ENCODE data around the gene KCNG2. TPM values are rescaled to one million over a fixed set of nuclear protein-coding genes. Genes with fewer than 3 reads are reported as not detected.

KCNG2 gene
- total RNA-seq, 1 donor from 2014 or later: not detected

GRCh38 chr18:79763407-79763806, 34.3 kb upstream of the KCNG2 start:
- TF ChIP-seq CTCF (IDR thresholded peaks at IDR 0.05): no peak
- Mint-ChIP-seq H3K4me3 (ENCODE audit: unreplicated experiment) (no peak overlapping the region), H3K27me3 (ENCODE audit: low read depth) (peaks cover 7% of the 10 kb centered on the region), H3K27ac (ENCODE audit: unreplicated experiment) (no peak overlapping the region), H3K4me1 (ENCODE audit: low read depth) (no peaks in the 10 kb centered on the region), H3K9me3 (ENCODE audit: low read depth) (peaks cover 45% of the 10 kb centered on the region), H3K36me3 (ENCODE audit: low read depth) (peaks cover 11% of the 10 kb centered on the region)
- DNase-seq (ENCODE audit: low spot score): no peak

- Mint-ChIP-seq H3K36me3 (ENCODE audit: low read depth) (peaks cover 8% of the 10 kb centered on the region), H3K4me3 (ENCODE audit: unreplicated experiment) (no peak overlapping the region), H3K27ac (ENCODE audit: unreplicated experiment) (no peak overlapping the region), H3K27me3 (ENCODE audit: low read depth) (peaks cover 10% of the 10 kb centered on the region), H3K4me1 (ENCODE audit: low read depth) (no peaks in the 10 kb centered on the region), H3K9me3 (ENCODE audit: low read depth) (peaks cover 41% of the 10 kb centered on the region)
- no peak for DNase-seq (ENCODE audit: low spot score)
- TF ChIP-seq CTCF (IDR thresholded peaks at IDR 0.05): no peak
Measured at GRCh38 chr18:79764131-79764530, 33.6 kb upstream of the KCNG2 start.

DNA sequence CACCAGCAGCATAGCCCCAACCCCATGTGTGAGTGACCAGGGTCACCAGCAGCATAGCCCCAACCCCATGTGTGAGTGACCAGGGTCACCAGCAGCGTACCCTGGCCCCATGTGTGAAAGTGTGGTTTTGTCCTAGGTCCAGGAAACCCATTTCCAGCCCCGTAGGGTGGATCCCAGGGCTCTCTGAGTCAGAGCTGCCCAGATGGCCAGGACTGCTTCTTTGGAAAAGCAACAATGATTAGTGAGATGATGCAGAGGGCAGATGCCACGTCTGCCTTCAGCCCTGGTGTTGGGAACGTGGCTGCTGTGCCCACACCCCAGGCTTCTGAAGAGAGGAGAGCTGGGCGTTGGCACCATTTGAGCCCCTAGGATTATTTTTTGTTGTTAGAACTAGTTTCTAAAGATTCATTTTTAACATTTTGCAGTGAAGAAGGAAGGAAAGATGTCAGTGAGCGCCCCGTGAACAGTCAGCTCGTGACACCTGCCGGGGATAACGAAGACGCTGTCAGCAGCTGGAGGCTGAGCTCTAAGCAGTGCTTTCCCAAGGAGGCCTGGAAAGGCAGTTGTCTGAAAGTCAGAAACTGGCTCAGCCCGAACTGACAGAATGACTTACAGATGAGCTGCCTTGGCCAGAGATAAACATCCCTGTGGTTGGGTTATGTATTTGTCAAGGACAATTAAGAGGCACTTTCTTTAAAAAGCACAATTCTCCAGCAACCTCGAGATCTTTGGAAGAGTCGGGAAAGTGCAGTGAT, 32.1 kb upstream of the KCNG2 start:
- Mint-ChIP-seq H3K36me3 (ENCODE audit: low read depth) (peaks cover 4% of the 10 kb centered on the region), H3K9me3 (ENCODE audit: low read depth) (peaks cover 32% of the 10 kb centered on the region), H3K4me1 (ENCODE audit: low read depth) (no peaks in the 10 kb centered on the region), H3K27me3 (ENCODE audit: low read depth) (peaks cover 10% of the 10 kb centered on the region), H3K27ac (ENCODE audit: unreplicated experiment) (no peak overlapping the region), H3K4me3 (ENCODE audit: unreplicated experiment) (no peak overlapping the region)
- no peak for TF ChIP-seq CTCF (IDR thresholded peaks at IDR 0.05)
- no peak for DNase-seq (ENCODE audit: low spot score)

DNA sequence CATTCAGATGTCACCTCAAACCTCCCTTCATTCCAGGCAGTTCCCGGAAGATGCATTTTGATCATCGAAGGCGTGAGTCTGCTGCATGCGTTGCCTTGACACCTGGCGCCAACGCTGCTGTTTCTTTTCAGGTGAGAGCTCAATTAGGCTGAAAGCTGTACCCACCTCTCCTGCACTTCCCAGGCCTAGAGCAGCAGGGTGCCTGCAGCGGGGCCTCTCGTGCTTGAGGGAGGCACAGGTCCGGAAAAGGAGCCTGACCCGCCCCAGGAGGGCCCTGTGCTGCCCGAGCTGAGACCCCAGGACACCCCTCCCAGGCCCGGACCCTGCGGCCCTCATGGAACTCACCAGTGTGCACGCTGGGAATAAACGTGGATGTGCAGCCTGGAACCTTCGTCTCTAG, 31.4 kb upstream of the KCNG2 start:
- no peak for TF ChIP-seq CTCF (IDR thresholded peaks at IDR 0.05)
- Mint-ChIP-seq H3K4me3 (ENCODE audit: unreplicated experiment) (no peak overlapping the region), H3K27ac (ENCODE audit: unreplicated experiment) (no peak overlapping the region), H3K36me3 (ENCODE audit: low read depth) (peaks cover 4% of the 10 kb centered on the region), H3K27me3 (ENCODE audit: low read depth) (peaks cover 10% of the 10 kb centered on the region), H3K4me1 (ENCODE audit: low read depth) (no peaks in the 10 kb centered on the region), H3K9me3 (ENCODE audit: low read depth) (peaks cover 32% of the 10 kb centered on the region)
- no peak for DNase-seq (ENCODE audit: low spot score)

DNA sequence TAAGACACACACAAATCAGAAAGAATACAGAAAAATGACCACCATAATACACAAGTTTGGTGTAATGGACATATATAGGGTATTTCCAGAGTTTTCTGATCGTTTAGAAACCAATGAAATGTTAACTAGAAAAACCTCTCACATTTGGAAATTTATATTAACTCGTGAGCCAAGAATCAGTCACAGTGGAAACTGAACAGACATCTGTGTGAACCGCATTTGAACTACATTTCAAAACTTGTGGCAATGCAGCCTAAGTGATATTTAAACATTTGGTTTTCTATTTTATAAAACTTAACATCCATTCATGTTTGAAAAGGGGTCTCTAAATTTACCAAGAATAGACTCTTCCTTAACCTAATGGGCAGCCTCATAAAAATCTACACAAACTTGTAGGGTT, 29.0 kb upstream of the KCNG2 start:
- Mint-ChIP-seq H3K9me3 (ENCODE audit: low read depth) (peaks cover 16% of the 10 kb centered on the region), H3K27me3 (ENCODE audit: low read depth) (peaks cover 27% of the 10 kb centered on the region), H3K4me1 (ENCODE audit: low read depth) (no peaks in the 10 kb centered on the region), H3K27ac (ENCODE audit: unreplicated experiment) (no peak overlapping the region), H3K36me3 (ENCODE audit: low read depth) (peaks cover 4% of the 10 kb centered on the region), H3K4me3 (ENCODE audit: unreplicated experiment) (no peak overlapping the region)
- TF ChIP-seq CTCF (IDR thresholded peaks at IDR 0.05): no peak
- no peak for DNase-seq (ENCODE audit: low spot score)

Measured in chondrocyte (in vitro differentiated cells).